DMS 273 (cell line): ENCODE results near the gene DGAT2L6.
"Not testable (repeated sequence)": the region's sequence is repeated elsewhere in the genome, so short reads cannot be mapped to it uniquely, and the experiment has no call there.

Experiments used
- DNase-seq: peaks from one replicate; lab custom pipeline; 2025; ENCODE audit not compliant: unreplicated experiment; lab: John Stamatoyannopoulos, UW

The DGAT2L6 gene

DNA sequence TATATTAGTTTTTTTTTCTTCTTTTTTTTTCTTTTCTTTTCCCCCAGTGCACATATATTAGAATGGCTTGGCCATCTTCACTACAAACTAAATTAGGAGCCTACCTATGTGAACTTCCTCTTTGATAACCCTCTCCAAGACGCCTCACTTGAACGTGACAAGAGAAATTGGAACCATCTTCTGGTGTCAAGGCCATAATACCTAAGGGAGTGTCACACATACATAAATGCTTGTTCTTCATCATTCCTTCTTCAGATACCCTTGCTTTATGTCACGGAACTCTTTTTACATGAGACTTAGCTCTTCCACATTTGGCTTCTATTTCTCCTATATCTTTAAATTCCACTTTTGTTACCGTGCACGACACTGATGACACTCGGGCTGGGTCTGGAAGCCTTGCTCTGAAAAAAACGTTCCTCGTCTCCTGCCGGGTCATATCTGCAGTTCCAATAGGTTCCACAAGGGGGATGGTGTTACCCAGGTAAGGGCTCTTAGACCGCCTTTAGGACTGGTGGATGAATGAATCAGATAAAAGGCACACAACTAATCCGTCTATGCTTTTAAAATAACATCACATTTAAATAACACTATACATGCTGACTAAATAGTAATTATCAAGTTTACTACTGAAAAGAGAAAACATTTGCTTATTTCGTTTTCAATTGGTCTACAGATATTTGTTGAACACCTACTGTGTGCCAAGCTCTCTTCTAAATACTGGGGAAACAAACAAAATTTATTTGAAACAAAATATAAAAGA is 19.9 kb downstream of the DGAT2L6 start:
- peak; percentile 86 for DNase-seq

GRCh38 chrX:70201732-70202131 is 24.4 kb downstream of the DGAT2L6 start:
- DNase-seq = no peak

- DNase-seq = no peak
Observed at GRCh38 chrX:70208479-70208878, 31.2 kb downstream of the DGAT2L6 start.

GRCh38 chrX:70209570-70209969 is 32.3 kb downstream of the DGAT2L6 start:
- DNase-seq = peak; percentile 7

- DNase-seq = peak; percentile 50
Observed at GRCh38 chrX:70219938-70220764, 42.9 kb downstream of the DGAT2L6 start.

- no peak for DNase-seq
Observed at GRCh38 chrX:70226048-70226447, 48.8 kb downstream of the DGAT2L6 start.

DNA sequence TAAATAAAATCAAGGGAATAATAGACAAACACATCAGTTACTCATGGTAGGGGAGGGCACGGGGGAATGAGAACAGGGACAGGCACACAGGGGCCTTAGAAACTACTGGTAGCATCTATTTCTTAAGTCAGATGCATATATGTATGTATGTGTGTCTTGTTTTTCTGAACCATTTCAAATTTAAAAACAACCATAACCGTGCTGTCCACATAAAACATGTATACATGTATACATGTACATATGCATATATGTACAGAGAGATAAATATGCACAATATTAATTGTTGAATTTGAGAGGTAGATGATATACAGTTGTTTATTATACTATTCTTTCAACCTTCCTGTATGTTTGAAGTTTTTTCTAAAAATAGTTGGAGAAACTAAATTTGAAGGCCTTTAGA is 49.4 kb downstream of the DGAT2L6 start:
- DNase-seq = no peak

DNA sequence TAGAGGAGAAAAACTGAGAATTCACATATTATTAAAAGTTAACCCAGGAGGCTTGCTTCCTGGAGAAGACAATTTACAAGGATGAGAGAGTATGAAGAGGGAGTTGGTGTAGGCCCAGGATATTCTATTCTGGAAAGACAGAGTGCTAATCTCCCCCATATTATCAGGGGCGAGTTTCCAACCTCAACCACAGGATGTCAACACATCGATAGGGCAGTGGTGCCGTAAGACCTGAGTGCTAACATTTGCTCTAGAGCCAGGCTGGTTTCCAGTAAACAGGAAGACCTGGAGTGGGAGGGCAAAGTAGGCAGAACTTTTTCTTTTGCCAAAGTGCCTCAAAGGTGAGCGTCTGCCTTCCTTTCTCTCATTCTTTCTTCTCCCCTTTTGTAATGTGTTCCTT is 54.4 kb downstream of the DGAT2L6 start:
- no peak for DNase-seq

DNA sequence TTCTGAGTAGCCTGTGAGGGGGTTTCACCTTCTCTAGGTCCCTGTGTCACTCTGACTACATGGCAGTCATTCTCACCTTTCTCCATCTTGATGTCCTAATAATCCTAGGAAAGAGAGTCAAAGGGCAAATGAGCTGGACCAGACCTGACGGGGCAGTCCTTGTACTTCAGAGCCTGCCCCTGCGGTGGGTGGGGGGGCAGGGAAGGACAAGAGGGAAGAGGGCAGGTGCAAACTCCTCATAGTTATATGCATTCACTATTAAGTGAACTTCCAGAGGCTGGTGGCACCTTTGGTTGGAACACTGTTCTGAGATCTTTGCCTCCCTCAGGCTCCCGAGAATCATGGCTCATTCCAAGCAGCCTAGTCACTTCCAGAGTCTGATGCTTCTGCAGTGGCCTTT is 57.1 kb downstream of the DGAT2L6 start, which contains the start of gene AWAT1:
TSS of gene AWAT1 (plus strand) at position 301 of the 400 bp plus-strand sequence. CDS start at position 342, 41 bp downstream.
- DNase-seq = no peak

- no peak for DNase-seq
Observed at GRCh38 chrX:70240751-70241150, 63.5 kb downstream of the DGAT2L6 start.

GRCh38 chrX:70241501-70241900 is 64.2 kb downstream of the DGAT2L6 start:
- DNase-seq = no peak

DNA sequence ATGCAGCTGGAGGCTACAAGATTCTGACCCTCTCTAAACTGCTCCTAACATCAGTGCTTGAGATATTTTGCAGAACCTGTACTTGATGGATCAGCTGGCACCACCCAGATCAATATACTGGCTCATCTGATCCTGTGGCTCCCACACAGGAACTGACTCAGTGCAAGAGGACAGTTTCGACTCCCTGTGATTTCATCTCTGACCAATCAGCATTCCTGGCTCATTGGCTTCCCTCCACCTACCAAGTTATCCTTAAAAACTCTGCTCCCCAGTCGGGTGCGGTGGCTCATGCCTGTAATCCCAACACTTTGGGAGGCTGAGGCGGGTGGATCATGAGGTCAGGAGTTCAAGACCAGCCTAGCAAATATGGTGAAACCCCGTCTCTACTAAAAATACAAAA is 66.3 kb downstream of the DGAT2L6 start:
- DNase-seq = not testable (repeated sequence)

DNA sequence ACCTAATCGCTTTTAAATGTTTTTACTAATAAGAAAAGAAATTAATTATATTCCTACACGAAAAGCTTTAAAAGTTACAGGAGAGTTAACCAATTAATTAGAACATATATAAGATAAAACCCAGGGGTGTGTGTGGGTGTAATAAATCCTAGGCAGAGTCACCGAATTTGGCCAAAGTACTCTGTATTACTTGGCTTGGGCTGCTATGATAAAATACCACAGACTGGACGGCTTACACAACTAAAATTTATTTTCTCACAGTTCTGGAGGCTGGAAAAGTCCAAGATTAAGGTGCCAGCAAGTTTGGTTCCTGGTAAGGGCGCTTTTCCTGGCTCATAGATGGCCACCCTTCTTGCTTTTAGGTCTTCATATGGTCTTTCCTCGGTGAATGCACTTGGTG is 67.6 kb downstream of the DGAT2L6 start:
- no peak for DNase-seq

DNA sequence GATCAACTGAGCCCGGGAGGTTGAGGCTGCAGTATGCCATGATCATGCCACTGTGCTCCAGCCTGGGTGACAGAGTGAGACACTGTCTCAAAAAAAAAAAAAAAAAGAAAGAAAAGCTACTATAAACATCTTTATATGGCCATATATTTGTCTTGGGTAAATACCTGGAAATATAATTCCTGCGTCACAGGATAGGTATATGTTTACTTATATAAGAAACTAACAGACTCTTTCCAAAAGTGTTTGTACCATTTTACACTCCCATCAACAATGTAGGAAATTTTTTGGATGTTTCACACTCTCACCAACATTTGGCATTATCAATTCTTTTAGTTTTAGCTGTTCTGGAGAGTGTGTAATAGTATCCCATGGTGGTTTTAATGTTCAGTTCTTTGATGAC is 70.0 kb downstream of the DGAT2L6 start:
- no peak for DNase-seq

DNA sequence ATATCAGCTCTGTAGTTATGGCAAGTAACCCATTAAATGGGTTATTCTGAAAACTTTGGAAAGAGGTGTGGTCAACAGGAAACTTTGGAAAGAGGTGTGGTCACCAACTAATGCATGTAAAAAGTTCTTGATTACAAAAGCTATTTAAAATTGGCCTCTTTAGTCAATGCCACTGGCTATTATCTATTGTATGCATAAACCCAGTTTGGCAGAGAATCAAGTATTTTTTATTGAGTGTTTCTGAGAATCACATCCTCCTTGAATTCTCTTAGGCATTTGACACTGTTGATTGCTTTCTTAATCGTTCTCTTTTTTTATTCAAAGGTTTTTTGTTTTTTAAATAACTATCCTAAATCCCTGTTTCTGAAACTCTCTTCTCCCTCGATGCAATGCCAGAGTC is 75.2 kb downstream of the DGAT2L6 start:
- DNase-seq = no peak

DNA sequence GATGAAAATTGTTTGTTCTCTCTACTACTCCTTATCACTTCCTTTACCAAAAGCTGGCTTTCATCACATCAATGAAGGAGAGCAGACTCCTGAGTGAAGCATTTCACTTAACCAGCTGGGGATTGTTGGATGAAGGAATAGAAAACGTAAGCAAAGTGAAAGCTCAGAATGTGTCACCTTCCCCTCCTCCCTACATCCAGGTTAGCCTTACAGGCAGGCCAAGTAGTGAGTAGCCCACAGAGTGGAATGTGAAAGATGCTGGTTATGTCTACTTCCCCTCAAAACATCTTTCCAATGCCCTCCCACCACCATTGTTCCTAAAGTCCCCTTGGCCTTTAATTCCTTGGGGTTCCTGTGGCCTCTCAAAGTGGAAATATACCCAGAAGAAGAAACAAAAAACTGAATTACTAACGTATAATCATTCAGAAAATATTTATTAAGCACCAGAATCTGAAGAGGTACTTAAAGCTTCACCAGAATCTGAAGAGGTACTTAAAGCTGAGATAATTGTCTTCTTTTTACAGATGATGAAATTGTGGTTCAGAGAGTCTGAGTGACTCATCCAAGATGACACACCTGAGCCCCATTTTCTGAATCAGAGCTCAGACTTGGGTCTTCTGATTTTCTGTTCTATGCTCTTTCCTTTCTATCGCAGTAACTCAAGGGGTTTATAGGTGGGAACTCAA is 76.2 kb downstream of the DGAT2L6 start:
- no peak for DNase-seq

GRCh38 chrX:70254063-70254400 is 76.7 kb downstream of the DGAT2L6 start:
- no peak for DNase-seq

- no peak for DNase-seq
Observed at GRCh38 chrX:70254909-70255308, 77.6 kb downstream of the DGAT2L6 start.
